22Rv1 (cell line): ENCODE data around the gene PDZD7.

Experiments used
- H3K27ac ChIP-seq: fragments of 450-650 bp; 2 replicates; pipeline ENCODE4 v1.5.1; 2017
- CTCF ChIP-seq: fragments of 450-650 bp; IDR thresholded peaks from 2 replicates; pipeline ENCODE4 v1.5.1; 2017; ENCODE audit warnings: mild to moderate bottlenecking
- ZFX ChIP-seq: fragments of 450-650 bp; IDR thresholded peaks from 2 replicates; pipeline ENCODE4 v1.6.1; 2017; ENCODE audit warnings: antibody characterized with exemption, borderline replicate concordance

The PDZD7 gene

GRCh38 chr10:101053516-101053915 lies 22.6 kb upstream of the PDZD7 start:
- TF ChIP-seq CTCF (no peak), ZFX (no peak)
- H3K27ac ChIP-seq: no peak overlapping the region

GRCh38 chr10:101052285-101052684 lies 21.4 kb upstream of the PDZD7 start:
- TF ChIP-seq ZFX: no peak
- H3K27ac ChIP-seq: peak overlapping the region; percentile 13; the same call in 1 of the 2 replicates

GRCh38 chr10:101050208-101051069 lies 19.5 kb upstream of the PDZD7 start:
- H3K27ac ChIP-seq: no peak overlapping the region; the same call in 1 of the 2 replicates
- TF ChIP-seq CTCF (peak; percentile 93), ZFX (no peak)

- H3K27ac ChIP-seq: no peak overlapping the region
- TF ChIP-seq CTCF (no peak), ZFX (no peak)
Measured at GRCh38 chr10:101047961-101048892, 17.3 kb upstream of the PDZD7 start.

- no peak overlapping the region for H3K27ac ChIP-seq
- TF ChIP-seq ZFX (no peak), CTCF (no peak)
Measured at GRCh38 chr10:101047268-101047667, 16.3 kb upstream of the PDZD7 start.

- TF ChIP-seq CTCF (no peak), ZFX (no peak)
- no peak overlapping the region for H3K27ac ChIP-seq
Measured at GRCh38 chr10:101046332-101047238, 15.7 kb upstream of the PDZD7 start.

GRCh38 chr10:101044117-101044516 lies 13.2 kb upstream of the PDZD7 start:
- H3K27ac ChIP-seq: peak overlapping the region; percentile 99
- no peak for TF ChIP-seq CTCF
- no peak for TF ChIP-seq ZFX
